Heart left ventricle (tissue), 16 donors: ENCODE results near the gene ABTB2. TPM values are rescaled to one million over a fixed set of nuclear protein-coding genes. Genes with fewer than 3 reads are reported as not detected.
A peak's percentile ranks its signal among the peaks of the same experiment; 100 is the strongest.

Experiments used
- ATAC-seq, 4 donors: fragments of 200-7000 bp; cut with Tn5 transposase; one replicate each; pipeline ENCODE4 v1.9.1; 2020 to 2022; ENCODE audit warnings: moderate library complexity in 4 of 4, mild to moderate bottlenecking in 3 of 4, moderate number of reproducible peaks in 1 of 4
- DNase-seq, 5 donors: peaks; one replicate each; pipeline ENCODE4 v3.0.0-alpha.2; 2020
- H3K27ac ChIP-seq, 12 donors: fragments of 200-600 bp; sonication (generic) in 4 of 12; one replicate each; pipeline versions ENCODE4 v1.5.0 to v1.8.0; 2016 to 2022; ENCODE audit warnings: mild to moderate bottlenecking in 2 of 12
- H3K27me3 ChIP-seq, 9 donors: fragments of 200-600 bp; sonication (generic) in 2 of 9; one replicate each; pipeline versions ENCODE4 v1.5.1 to v1.8.0; 2016 to 2022; ENCODE audit warnings: mild to moderate bottlenecking in 3 of 9
- H3K36me3 ChIP-seq, 9 donors: fragments of 200-600 bp; sonication (generic) in 2 of 9; one replicate each; pipeline versions ENCODE4 v1.5.0 to v1.8.0; 2018 to 2022; ENCODE audit warnings: mild to moderate bottlenecking in 2 of 9
- H3K4me1 ChIP-seq, 12 donors: fragments of 200-600 bp; sonication (generic) in 4 of 12; one replicate each; pipeline versions ENCODE4 v1.5.0 to v1.8.0; 2016 to 2022; ENCODE audit warnings: mild to moderate bottlenecking in 3 of 12
- H3K4me3 ChIP-seq, 12 donors: fragments of 200-600 bp; sonication (generic) in 4 of 12; one replicate each; pipeline versions ENCODE4 v1.5.0 to v1.8.0; 2017 to 2022; ENCODE audit warnings: mild to moderate bottlenecking in 9 of 12, moderate library complexity in 4 of 12
- H3K9me3 ChIP-seq, 12 donors: fragments of 200-600 bp; sonication (generic) in 4 of 12; one replicate each; pipeline versions ENCODE4 v1.5.0 to v1.8.0; 2016 to 2022; ENCODE audit warnings: mild to moderate bottlenecking in 1 of 12
- POLR2A ChIP-seq, 2 donors: fragments of 450-650 bp; IDR thresholded peaks; one replicate each; pipeline ENCODE4 v1.6.1; 2017; ENCODE audit warnings: antibody characterized with exemption in 2 of 2, mild to moderate bottlenecking in 2 of 2, moderate library complexity in 2 of 2
- WGBS, 4 donors: extraction: QIAGEN DNeasy Blood & Tissue Kit in 2 of 4; methylation state at CpG; one replicate each; pipeline versions ENCODE4 v1.1.5 to v1.1.7; 2013 to 2018; 5-methylcytosine and 5-hydroxymethylcytosine counted together
- intact Hi-C, 10 donors: fragments of 100-400 bp; cut with DNase I; formaldehyde crosslinking; loops; one replicate each; pipeline versions ENCODE4 v1.11.1 to v1.14.2; 2022
- polyA plus RNA-seq, 2 donors: library from polyadenylated mRNA; stranded (reverse); fragments of 200-250 nt; gene quantifications; one replicate each; pipeline ENCODE4 v1.2.3, GENCODE V29; 2013
- total RNA-seq, 9 donors: library from RNA; depleted of rRNA in 2 of 9; stranded (reverse); fragments of >200 nt in 2 of 9; fragmentation: NEBNext Ultra II Directional in 3 of 9; extraction: Animal tissue kit (Norgen Biotek cat#: 25700) in 3 of 9; gene quantifications; one replicate each; pipeline versions ENCODE4 v1.1.0 to v1.2.4, GENCODE V29; 2016 to 2023
- TF ChIP-seq, protein P1 (sequence below), 12 donors: fragments of 200-600 bp; sonication (generic) in 4 of 12; IDR thresholded peaks; one replicate each; pipeline versions ENCODE4 v1.5.0 to v1.8.0; 2018 to 2022; ENCODE audit warnings: antibody characterized with exemption in 12 of 12, mild to moderate bottlenecking in 5 of 12
- donor health status: ischemic (EF 13 %, LVEDD 7.1; RV severe dilation, severe dysfunction).
- donor health status: healthy with polysubstance abuse.
- donor health status: DM: no; HTN: yes; CAD: no.
- donor health status: DM: no; HTN: no; CAD: no.
- donor health status: ischemic (EF 25% LVEDD 6.9; RV normal size, moderate dysfunction).
- donor health status: ischemic (EF 25% LVEDD 5.7; RV mildly dilated, moderate dysfunction).
- donor health status: healthy.
- donor health status: DM: yes; HTN: yes; CAD: no.
- donor health status: ischemic (EF 35%, LVEDD 5.7; RV mildly dilated, moderate dysfunction).
- donor health status: nonischemic (EF 11% LVEDD 7.7; RV severe dilation, severe dysfunction).
- donor health status: DM: yes; HTN: yes; CAD: no.
- donor health status: PGD.
- donor health status: ischemic (EF 29% LVEDD 5.4; RV normal size, mild dysfunction).
- donor health status: nonischemic (EF 23%, LVEDD 6.1; RV moderate dilation, normal function).

The ABTB2 gene
- total and polyA plus RNA-seq, 11 donors, result 3.3 to 27.1 (median 12.5) TPM

DNA sequence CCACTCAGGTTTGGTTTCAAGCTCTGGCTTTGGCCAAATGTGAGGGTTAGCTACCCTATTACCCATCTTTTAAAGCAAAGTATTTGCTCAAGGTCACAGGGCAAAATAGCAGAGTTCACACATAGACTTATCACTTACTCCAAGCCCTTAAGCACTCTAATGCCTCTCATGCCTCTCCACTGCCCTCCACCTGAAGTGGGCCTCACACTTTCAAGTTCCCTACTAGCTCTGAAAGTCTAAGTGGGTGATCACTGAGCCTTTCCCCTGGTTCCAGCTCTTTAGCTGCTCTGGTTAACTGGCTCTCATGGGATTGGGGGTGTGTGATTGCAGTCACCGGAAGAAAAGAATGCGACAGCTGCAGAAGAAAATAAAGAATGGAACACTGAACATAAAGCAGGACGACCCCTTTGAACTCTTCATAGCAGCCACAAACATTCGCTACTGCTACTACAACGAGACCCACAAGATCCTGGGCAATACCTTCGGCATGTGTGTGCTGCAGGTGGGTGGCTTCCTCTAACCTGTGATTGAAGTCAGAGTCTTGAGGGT is 246.0 kb downstream of the ABTB2 start:
- no peak for TF ChIP-seq POLR2A (IDR thresholded peaks at IDR 0.05)
- TF ChIP-seq, protein P1, sequence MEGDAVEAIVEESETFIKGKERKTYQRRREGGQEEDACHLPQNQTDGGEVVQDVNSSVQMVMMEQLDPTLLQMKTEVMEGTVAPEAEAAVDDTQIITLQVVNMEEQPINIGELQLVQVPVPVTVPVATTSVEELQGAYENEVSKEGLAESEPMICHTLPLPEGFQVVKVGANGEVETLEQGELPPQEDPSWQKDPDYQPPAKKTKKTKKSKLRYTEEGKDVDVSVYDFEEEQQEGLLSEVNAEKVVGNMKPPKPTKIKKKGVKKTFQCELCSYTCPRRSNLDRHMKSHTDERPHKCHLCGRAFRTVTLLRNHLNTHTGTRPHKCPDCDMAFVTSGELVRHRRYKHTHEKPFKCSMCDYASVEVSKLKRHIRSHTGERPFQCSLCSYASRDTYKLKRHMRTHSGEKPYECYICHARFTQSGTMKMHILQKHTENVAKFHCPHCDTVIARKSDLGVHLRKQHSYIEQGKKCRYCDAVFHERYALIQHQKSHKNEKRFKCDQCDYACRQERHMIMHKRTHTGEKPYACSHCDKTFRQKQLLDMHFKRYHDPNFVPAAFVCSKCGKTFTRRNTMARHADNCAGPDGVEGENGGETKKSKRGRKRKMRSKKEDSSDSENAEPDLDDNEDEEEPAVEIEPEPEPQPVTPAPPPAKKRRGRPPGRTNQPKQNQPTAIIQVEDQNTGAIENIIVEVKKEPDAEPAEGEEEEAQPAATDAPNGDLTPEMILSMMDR (IDR thresholded peaks at IDR 0.05), result no peak
- peaks cover 0 to 15% (median 4%) of the 10 kb centered on the region in 12 donors for H3K4me1 ChIP-seq
- H3K27ac ChIP-seq, result no peak overlapping the region
- no peak for ATAC-seq
- no peaks in the 10 kb centered on the region for H3K27me3 ChIP-seq
- H3K4me3 ChIP-seq, result no peak overlapping the region
- WGBS, 4 donors, result 84 to 93% (median 91%) methylated on average over 6 of the region's 6 CpGs
- no peaks in the 10 kb centered on the region for H3K9me3 ChIP-seq
- intact Hi-C loops, result loop anchor here in 1 of 10 donors (10.0 kb wide), 1 partner anchor 117 kb away; no protein-coding TSS in a partner anchor
- peaks cover 0 to 94% (median 88%) of the 10 kb centered on the region in 9 donors for H3K36me3 ChIP-seq
- DNase-seq, result no peak

DNA sequence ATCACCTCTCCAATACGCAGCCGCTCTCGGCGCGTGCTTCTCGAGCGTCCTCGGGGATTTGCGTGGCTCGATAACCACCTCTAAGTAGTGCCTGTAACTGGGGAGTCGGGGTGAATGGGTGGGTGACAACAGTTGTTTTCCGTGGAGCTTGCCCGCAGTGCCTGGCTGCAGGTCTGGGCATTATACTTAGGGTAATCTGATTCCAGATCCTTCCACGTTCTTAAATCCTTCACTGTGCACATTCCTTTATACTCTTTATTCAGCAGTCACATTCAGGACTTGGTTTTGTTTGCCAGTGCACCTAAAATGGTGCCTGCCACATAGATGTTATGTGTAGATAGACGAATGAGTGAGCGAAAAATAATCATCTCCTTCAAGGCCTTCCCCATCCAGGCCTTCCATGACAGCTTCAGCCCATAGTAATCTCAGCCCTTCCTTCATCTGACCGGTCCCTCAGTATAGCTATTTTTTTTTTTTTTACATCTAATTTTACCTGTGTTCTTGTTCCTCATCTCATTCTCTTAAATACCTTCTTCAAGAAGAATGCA is 251.8 kb downstream of the ABTB2 start:
- intact Hi-C loops, result loop anchor here (1.0 to 10.0 kb wide), 10 partner anchors 39 to 251 kb away; partner anchors contain the start of genes CAPRIN1 (in 8 of the 10) and ABTB2 (in 2 of the 10)
- Histone ChIP-seq H3K27me3 (no peaks in the 10 kb centered on the region), H3K4me3 (peak overlapping the region; percentile 69 to 98 (median 88)), H3K4me1 (peaks cover 0 to 25% (median 14%) of the 10 kb centered on the region in 12 donors), H3K27ac (peak overlapping the region; percentile 67 to 97 (median 92)), H3K36me3 (peaks cover 0 to 54% (median 49%) of the 10 kb centered on the region in 9 donors), H3K9me3 (no peaks in the 10 kb centered on the region)
- 1 to 2% (median 2%) methylated on average over 17 of the region's 17 CpGs for WGBS, 4 donors
- ATAC-seq, result peak in 1 of 4 donors; percentile 29
- DNase-seq, result no peak
- TF ChIP-seq, protein P1 (IDR thresholded peaks at IDR 0.05), result no peak
- TF ChIP-seq POLR2A (IDR thresholded peaks at IDR 0.05), result no peak

DNA sequence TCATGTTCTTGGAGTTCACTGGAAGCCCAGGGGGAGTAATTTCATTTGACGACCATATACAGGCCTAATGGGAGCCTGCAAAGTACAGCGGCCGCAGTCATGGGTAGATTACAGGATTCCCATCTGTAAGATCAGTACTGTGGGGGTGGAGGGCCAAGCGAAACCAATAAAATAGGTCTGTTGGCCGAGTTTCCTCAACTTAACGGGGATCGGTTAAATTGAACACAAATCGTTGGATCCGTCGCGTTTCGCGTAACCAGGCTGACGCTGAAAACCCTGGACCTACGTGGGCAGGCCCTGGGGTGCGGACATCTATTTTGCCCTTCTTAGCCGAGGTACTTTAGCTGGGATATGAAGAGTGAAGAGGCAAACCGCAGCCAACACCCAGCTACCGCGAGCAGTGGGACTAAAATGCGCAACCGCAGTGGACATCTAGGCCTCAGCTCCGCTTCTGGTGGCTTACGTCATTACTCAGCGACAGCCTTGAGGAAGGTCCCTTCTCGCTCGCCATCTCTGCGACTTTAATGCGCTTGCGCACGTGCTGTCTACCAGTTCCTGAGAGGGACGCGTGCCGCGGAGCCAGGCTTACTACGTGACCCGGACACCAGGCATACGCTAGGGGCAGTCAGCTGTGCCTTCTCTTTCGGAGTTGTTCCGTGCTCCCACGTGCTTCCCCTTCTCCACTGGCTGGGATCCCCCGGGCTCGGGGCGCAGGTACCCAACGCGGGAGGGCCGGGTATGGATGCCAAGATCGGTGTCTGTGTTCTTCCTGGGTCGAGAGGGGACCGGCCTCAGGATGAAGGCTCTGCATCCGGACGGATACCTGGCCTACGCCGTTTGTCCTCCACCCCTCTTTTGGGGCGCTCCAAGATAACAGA is 252.5 kb downstream of the ABTB2 start, which contains the start of gene NAT10:
TSS of gene NAT10 (plus strand) at position 551 of the 878 bp plus-strand sequence. CDS start 2,597 bp downstream, outside the sequence.
- Histone ChIP-seq H3K27me3 (no peaks in the 10 kb centered on the region), H3K4me1 (peaks cover 0 to 25% (median 14%) of the 10 kb centered on the region in 12 donors), H3K36me3 (peaks cover 0 to 54% (median 49%) of the 10 kb centered on the region in 9 donors), H3K4me3 (peak within 1 kb of the TSS; percentile 69 to 98 (median 88)), H3K27ac (peak within 1 kb of the TSS; percentile 83 to 97 (median 92)), H3K9me3 (no peaks in the 10 kb centered on the region)
- peak in 1 of 2 donors; percentile 84 for TF ChIP-seq POLR2A (IDR thresholded peaks at IDR 0.05)
- TF ChIP-seq, protein P1 (IDR thresholded peaks at IDR 0.05), result peak in 4 of 12 donors; percentile 6 to 23 (median 15)
- ATAC-seq, result peak; percentile 96 to 99 (median 98)
- peak; percentile 96 to 98 (median 97) for DNase-seq
- WGBS, 4 donors, result 0 to 1% (median 0%) methylated on average over 48 to 55 of the region's 55 CpGs
- intact Hi-C loops, result loop anchor here (1.0 to 10.0 kb wide), 10 partner anchors 38 to 252 kb away; partner anchors contain the start of genes CAPRIN1 (in 7 of the 10) and ABTB2 (in 2 of the 10)
